Measurements from ENCODE around the gene STEAP1. TPM values are rescaled to one million over a fixed set of nuclear protein-coding genes. Genes with fewer than 3 reads are reported as not detected.

STEAP1 gene
- total RNA-seq, 5 donors from 2014 or later (not counting 1 experiment from before 2014, with no cell fraction given), result 0.19 TPM; not detected in 4

GRCh38 chr7:90172121-90172520 is 17.9 kb downstream of the STEAP1 start:
- H3K4me3 Mint-ChIP-seq, result no peak overlapping the region
- no peaks in the 10 kb centered on the region for H3K4me1 Mint-ChIP-seq
- Histone ChIP-seq H3K4me3 (ENCODE audit: control insufficient read depth in 1 of 2, extremely low read depth in 1 of 2, low read length in 1 of 2) (no peak overlapping the region), H3K9me3 (no peaks in the 10 kb centered on the region), H3K36me3 (ENCODE audit: control insufficient read depth in 2 of 2, extremely low read depth in 1 of 2, insufficient read depth in 1 of 2, low read length in 1 of 2) (no peaks in the 10 kb centered on the region), H3K27me3 (replicated peaks in 1 of 2; ENCODE audit: control insufficient read depth in 2 of 2, extremely low read depth in 1 of 2, insufficient read depth in 2 of 2, low read length in 1 of 2) (peaks cover 0 to 4% of the 10 kb centered on the region in 2 experiments), H3K27ac (ENCODE audit: low read length) (no peak overlapping the region), H3K4me1 (ENCODE audit: control insufficient read depth in 1 of 2, extremely low read depth in 1 of 2, insufficient read depth in 2 of 2, low read length in 2 of 2) (no peaks in the 10 kb centered on the region)
- H3K36me3 Mint-ChIP-seq, result no peaks in the 10 kb centered on the region
- no CpG with 5 or more reads among the region's 2 CpGs for WGBS (ENCODE audit: insufficient coverage)
- ChIA-PET CTCF (no interaction called here), POLR2A (no interaction called here)
- no peak for DNase-seq
- no peak for ATAC-seq (replicated peaks in 1 of 4)
- no peak overlapping the region for H3K27ac Mint-ChIP-seq
- peaks cover 4 to 19% of the 10 kb centered on the region in 2 donors for H3K27me3 Mint-ChIP-seq
- H3K9me3 Mint-ChIP-seq, result peaks cover 0 to 5% (median 3%) of the 10 kb centered on the region in 3 donors

GRCh38 chr7:90172624-90173023 is 18.4 kb downstream of the STEAP1 start:
- no peaks in the 10 kb centered on the region for H3K36me3 Mint-ChIP-seq
- no peak for DNase-seq

GRCh38 chr7:90173127-90173844 is 19.0 kb downstream of the STEAP1 start:
- DNase-seq, result no peak
- H3K27ac ChIP-seq (ENCODE audit: low read length), result no peak overlapping the region
- Mint-ChIP-seq H3K4me1 (no peaks in the 10 kb centered on the region), H3K27me3 (peaks cover 4 to 19% of the 10 kb centered on the region in 2 donors), H3K9me3 (peaks cover 0 to 5% (median 3%) of the 10 kb centered on the region in 3 donors), H3K36me3 (no peaks in the 10 kb centered on the region), H3K27ac (no peak overlapping the region), H3K4me3 (no peak overlapping the region)
- H3K27me3 ChIP-seq (replicated peaks in 1 of 2; ENCODE audit: control insufficient read depth in 2 of 2, extremely low read depth in 1 of 2, insufficient read depth in 2 of 2, low read length in 1 of 2), result peaks cover 0 to 4% of the 10 kb centered on the region in 2 experiments
- H3K4me3 ChIP-seq (ENCODE audit: control insufficient read depth in 1 of 2, extremely low read depth in 1 of 2, low read length in 1 of 2), result no peak overlapping the region
- H3K36me3 ChIP-seq (ENCODE audit: control insufficient read depth in 2 of 2, extremely low read depth in 1 of 2, insufficient read depth in 1 of 2, low read length in 1 of 2), result no peaks in the 10 kb centered on the region
- H3K4me1 ChIP-seq (ENCODE audit: control insufficient read depth in 1 of 2, extremely low read depth in 1 of 2, insufficient read depth in 2 of 2, low read length in 2 of 2), result no peaks in the 10 kb centered on the region
- no peak for ATAC-seq (replicated peaks in 1 of 4)
- ChIA-PET CTCF (no interaction called here), POLR2A (no interaction called here)
- no peaks in the 10 kb centered on the region for H3K9me3 ChIP-seq
- 86% methylated on average over 1 of the region's 4 CpGs for WGBS (ENCODE audit: insufficient coverage)

More at GRCh38 chr7:90172624-90173023, 18.4 kb downstream of the STEAP1 start:
- Histone ChIP-seq H3K9me3 (no peaks in the 10 kb centered on the region), H3K4me3 (ENCODE audit: control insufficient read depth in 1 of 2, extremely low read depth in 1 of 2, low read length in 1 of 2) (no peak overlapping the region), H3K36me3 (ENCODE audit: control insufficient read depth in 2 of 2, extremely low read depth in 1 of 2, insufficient read depth in 1 of 2, low read length in 1 of 2) (no peaks in the 10 kb centered on the region), H3K4me1 (ENCODE audit: control insufficient read depth in 1 of 2, extremely low read depth in 1 of 2, insufficient read depth in 2 of 2, low read length in 2 of 2) (no peaks in the 10 kb centered on the region), H3K27me3 (replicated peaks in 1 of 2; ENCODE audit: control insufficient read depth in 2 of 2, extremely low read depth in 1 of 2, insufficient read depth in 2 of 2, low read length in 1 of 2) (peaks cover 0 to 4% of the 10 kb centered on the region in 2 experiments), H3K27ac (ENCODE audit: low read length) (no peak overlapping the region)
- ChIA-PET CTCF (no interaction called here), POLR2A (no interaction called here)
- Mint-ChIP-seq H3K9me3 (peaks cover 0 to 5% (median 3%) of the 10 kb centered on the region in 3 donors), H3K27ac (no peak overlapping the region), H3K4me1 (no peaks in the 10 kb centered on the region), H3K27me3 (peaks cover 4 to 19% of the 10 kb centered on the region in 2 donors), H3K4me3 (no peak overlapping the region)
- 98% methylated on average over 5 of the region's 6 CpGs for WGBS (ENCODE audit: insufficient coverage)
- no peak for ATAC-seq (replicated peaks in 1 of 4)

GRCh38 chr7:90175667-90176066 is 21.4 kb downstream of the STEAP1 start:
- no peaks in the 10 kb centered on the region for H3K9me3 Mint-ChIP-seq
- Histone ChIP-seq H3K4me1 (ENCODE audit: control insufficient read depth in 1 of 2, extremely low read depth in 1 of 2, insufficient read depth in 2 of 2, low read length in 2 of 2) (no peaks in the 10 kb centered on the region), H3K9me3 (no peaks in the 10 kb centered on the region), H3K27ac (ENCODE audit: low read length) (no peak overlapping the region), H3K4me3 (ENCODE audit: control insufficient read depth in 1 of 2, extremely low read depth in 1 of 2, low read length in 1 of 2) (no peak overlapping the region), H3K27me3 (replicated peaks in 1 of 2; ENCODE audit: control insufficient read depth in 2 of 2, extremely low read depth in 1 of 2, insufficient read depth in 2 of 2, low read length in 1 of 2) (peaks cover 0 to 4% of the 10 kb centered on the region in 2 experiments), H3K36me3 (ENCODE audit: control insufficient read depth in 2 of 2, extremely low read depth in 1 of 2, insufficient read depth in 1 of 2, low read length in 1 of 2) (no peaks in the 10 kb centered on the region)
- peaks cover 0 to 5% (median 4%) of the 10 kb centered on the region in 3 donors for H3K4me1 Mint-ChIP-seq
- no peak for DNase-seq
- WGBS (ENCODE audit: insufficient coverage), result 73% methylated on average over 4 of the region's 4 CpGs
- no peak overlapping the region for H3K4me3 Mint-ChIP-seq
- peaks cover 4 to 19% of the 10 kb centered on the region in 2 donors for H3K27me3 Mint-ChIP-seq
- no peak for ATAC-seq (replicated peaks in 1 of 4)
- CTCF ChIA-PET, result interaction anchor here in 1 of 2 donors (0.6 kb wide), 1 partner anchor 22 kb away, joined by 4 read pairs; no protein-coding TSS in a partner anchor
- no peak overlapping the region for H3K27ac Mint-ChIP-seq
- H3K36me3 Mint-ChIP-seq, result no peaks in the 10 kb centered on the region
- POLR2A ChIA-PET, result interaction anchor here in 1 of 2 donors (0.6 kb wide), 1 partner anchor 359 kb away, joined by 4 read pairs; no protein-coding TSS in a partner anchor

- WGBS (ENCODE audit: insufficient coverage), result no CpG with 5 or more reads among the region's 1 CpG
- no peaks in the 10 kb centered on the region for H3K9me3 Mint-ChIP-seq
- H3K4me3 Mint-ChIP-seq, result no peak overlapping the region
- Histone ChIP-seq H3K4me3 (ENCODE audit: control insufficient read depth in 1 of 2, extremely low read depth in 1 of 2, low read length in 1 of 2) (no peak overlapping the region), H3K36me3 (ENCODE audit: control insufficient read depth in 2 of 2, extremely low read depth in 1 of 2, insufficient read depth in 1 of 2, low read length in 1 of 2) (no peaks in the 10 kb centered on the region), H3K4me1 (ENCODE audit: control insufficient read depth in 1 of 2, extremely low read depth in 1 of 2, insufficient read depth in 2 of 2, low read length in 2 of 2) (no peaks in the 10 kb centered on the region), H3K27me3 (replicated peaks in 1 of 2; ENCODE audit: control insufficient read depth in 2 of 2, extremely low read depth in 1 of 2, insufficient read depth in 2 of 2, low read length in 1 of 2) (peaks cover 0 to 4% of the 10 kb centered on the region in 2 experiments), H3K9me3 (no peaks in the 10 kb centered on the region), H3K27ac (ENCODE audit: low read length) (no peak overlapping the region)
- DNase-seq (no peak), ATAC-seq (replicated peaks in 1 of 4) (no peak)
- no peak overlapping the region for H3K27ac Mint-ChIP-seq
- CTCF ChIA-PET, result interaction anchor here in 1 of 2 donors (0.6 kb wide), 1 partner anchor 23 kb away, joined by 4 read pairs; no protein-coding TSS in a partner anchor
- POLR2A ChIA-PET, result no interaction called here
- peaks cover 0 to 5% (median 4%) of the 10 kb centered on the region in 3 donors for H3K4me1 Mint-ChIP-seq
- H3K36me3 Mint-ChIP-seq, result no peaks in the 10 kb centered on the region
- H3K27me3 Mint-ChIP-seq, result peaks cover 4 to 19% of the 10 kb centered on the region in 2 donors
Observed at GRCh38 chr7:90176195-90176594, 21.9 kb downstream of the STEAP1 start.

GRCh38 chr7:90178166-90178565 is 23.9 kb downstream of the STEAP1 start:
- no peaks in the 10 kb centered on the region for H3K9me3 ChIP-seq
- Mint-ChIP-seq H3K36me3 (no peaks in the 10 kb centered on the region), H3K27me3 (peaks cover 0 to 9% of the 10 kb centered on the region in 2 donors), H3K9me3 (no peaks in the 10 kb centered on the region), H3K4me3 (no peak overlapping the region), H3K4me1 (peaks cover 0 to 5% (median 4%) of the 10 kb centered on the region in 3 donors), H3K27ac (no peak overlapping the region)
- DNase-seq, result no peak
- no peaks in the 10 kb centered on the region for H3K36me3 ChIP-seq (ENCODE audit: control insufficient read depth in 2 of 2, extremely low read depth in 1 of 2, insufficient read depth in 1 of 2, low read length in 1 of 2)
- ChIA-PET CTCF (no interaction called here), POLR2A (no interaction called here)
- H3K27me3 ChIP-seq (replicated peaks in 1 of 2; ENCODE audit: control insufficient read depth in 2 of 2, extremely low read depth in 1 of 2, insufficient read depth in 2 of 2, low read length in 1 of 2), result peaks cover 0 to 4% of the 10 kb centered on the region in 2 experiments
- no peak overlapping the region for H3K4me3 ChIP-seq (ENCODE audit: control insufficient read depth in 1 of 2, extremely low read depth in 1 of 2, low read length in 1 of 2)
- WGBS (ENCODE audit: insufficient coverage), result no CpG with 5 or more reads among the region's 2 CpGs
- no peaks in the 10 kb centered on the region for H3K4me1 ChIP-seq (ENCODE audit: control insufficient read depth in 1 of 2, extremely low read depth in 1 of 2, insufficient read depth in 2 of 2, low read length in 2 of 2)
- H3K27ac ChIP-seq (ENCODE audit: low read length), result no peak overlapping the region
- ATAC-seq (replicated peaks in 1 of 4), result no peak
